Smooth muscle cell (in vitro differentiated cells): ENCODE measurements around the gene CWF19L2. TPM values are rescaled to one million over a fixed set of nuclear protein-coding genes. Genes with fewer than 3 reads are reported as not detected.
"Not testable (repeated sequence)": the region's sequence is repeated elsewhere in the genome, so short reads cannot be mapped to it uniquely, and the experiment has no call there.

Experiments used
- DNase-seq: peaks from one replicate; lab custom pipeline; 2025; ENCODE audit not compliant: unreplicated experiment; lab: John Stamatoyannopoulos, UW
- H2AFZ ChIP-seq: fragments of 200-600 bp; sonication (generic); 2 replicates; pipeline ENCODE4 v1.6.0; 2016; ENCODE audit warnings: antibody characterized with exemption, low read depth, mild to moderate bottlenecking
- H3F3A ChIP-seq: fragments of 200-600 bp; sonication (generic); 2 replicates; pipeline ENCODE4 v1.6.0; 2017; ENCODE audit warnings: antibody characterized with exemption, low read depth
- H3K27ac ChIP-seq: fragments of 200-600 bp; sonication (generic); 2 replicates; pipeline ENCODE4 v1.5.1; 2016; ENCODE audit warnings: low read depth, mild to moderate bottlenecking
- H3K27me3 ChIP-seq: fragments of 200-600 bp; sonication (generic); 2 replicates; pipeline ENCODE4 v1.6.1; 2016; ENCODE audit warnings: low read depth, mild to moderate bottlenecking
- H3K36me3 ChIP-seq: fragments of 200-600 bp; sonication (generic); 2 replicates; pipeline ENCODE4 v1.5.1; 2016; ENCODE audit warnings: low read depth
- H3K4me1 ChIP-seq: fragments of 200-600 bp; sonication (generic); 2 replicates; pipeline ENCODE4 v1.5.1; 2016; ENCODE audit warnings: low read depth
- H3K4me2 ChIP-seq: fragments of 200-600 bp; sonication (generic); 2 replicates; pipeline ENCODE4 v1.6.0; 2016; ENCODE audit warnings: mild to moderate bottlenecking
- H3K4me3 ChIP-seq: fragments of 200-600 bp; sonication (generic); 2 replicates; pipeline ENCODE4 v1.5.1; 2016; ENCODE audit warnings: mild to moderate bottlenecking
- H3K79me2 ChIP-seq: fragments of 200-600 bp; sonication (generic); 2 replicates; pipeline ENCODE4 v1.6.0; 2016; ENCODE audit warnings: low read depth, mild to moderate bottlenecking
- H3K9ac ChIP-seq: fragments of 200-600 bp; sonication (generic); 2 replicates; pipeline ENCODE4 v1.6.0; 2016; ENCODE audit warnings: low read depth
- H3K9me3 ChIP-seq: fragments of 200-600 bp; sonication (generic); replicated peaks from 2 replicates; pipeline ENCODE4 v1.5.1; 2016; ENCODE audit warnings: low read depth
- H4K20me1 ChIP-seq: fragments of 200-600 bp; sonication (generic); 2 replicates; pipeline ENCODE4 v1.6.0; 2016; ENCODE audit warnings: low read depth
- WGBS: methylation state at CpG from one replicate; pipeline ENCODE4 v1.1.7; 2016; ENCODE audit warnings: low lambda C conversion rate; 5-methylcytosine and 5-hydroxymethylcytosine counted together
- polyA plus RNA-seq: library from polyadenylated mRNA; unstranded; fragments of >200 nt; fragmentation: Nextera tagmentation; extraction: Ambion mirVana; gene quantifications from 2 replicates; pipeline ENCODE4 v1.2.1, GENCODE V29; 2016
- total RNA-seq: library from RNA; depleted of rRNA; stranded (reverse); fragments of >200 nt; gene quantifications from 2 replicates; pipeline ENCODE4 v1.2.3, GENCODE V29; 2014
- TF ChIP-seq, protein P1 (sequence below): fragments of 200-600 bp; sonication (generic); IDR thresholded peaks from 2 replicates; pipeline ENCODE4 v1.5.1; 2017; ENCODE audit warnings: borderline replicate concordance, mild to moderate bottlenecking, antibody characterized with exemption; ENCODE audit not compliant: insufficient read depth, poor library complexity, severe bottlenecking

Gene CWF19L2
- total and polyA plus RNA-seq, 2 experiments from 2014 or later, result 4.2 to 17.6 TPM

DNA sequence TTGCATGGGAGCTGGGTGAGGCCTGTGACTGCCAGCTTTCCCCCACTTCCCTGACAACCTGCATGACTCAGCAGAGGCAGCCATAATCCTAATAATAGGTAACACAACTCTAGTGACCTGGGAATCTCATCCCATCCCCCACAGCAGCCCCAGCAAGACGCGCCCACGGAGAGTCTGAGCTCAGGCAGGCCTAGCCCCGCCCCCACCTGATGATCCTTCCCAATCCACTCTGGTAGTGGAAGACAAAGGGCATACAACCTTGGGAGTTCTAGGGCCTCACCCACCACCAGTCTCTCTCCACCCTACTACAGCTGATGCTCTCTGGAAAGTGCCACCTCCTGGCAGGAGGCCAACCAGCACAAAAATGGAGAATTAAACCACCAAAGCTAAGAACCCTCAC is 60.3 kb downstream of the CWF19L2 start:
- H3K4me2 ChIP-seq, result no peak overlapping the region
- WGBS, result 62% methylated on average over 4 of the region's 4 CpGs
- no peaks in the 10 kb centered on the region for H3F3A ChIP-seq
- H3K4me3 ChIP-seq, result no peak overlapping the region
- no peak overlapping the region for H2AFZ ChIP-seq
- H3K27me3 ChIP-seq, result no peaks in the 10 kb centered on the region
- H3K27ac ChIP-seq, result no peak overlapping the region
- TF ChIP-seq, protein P1, sequence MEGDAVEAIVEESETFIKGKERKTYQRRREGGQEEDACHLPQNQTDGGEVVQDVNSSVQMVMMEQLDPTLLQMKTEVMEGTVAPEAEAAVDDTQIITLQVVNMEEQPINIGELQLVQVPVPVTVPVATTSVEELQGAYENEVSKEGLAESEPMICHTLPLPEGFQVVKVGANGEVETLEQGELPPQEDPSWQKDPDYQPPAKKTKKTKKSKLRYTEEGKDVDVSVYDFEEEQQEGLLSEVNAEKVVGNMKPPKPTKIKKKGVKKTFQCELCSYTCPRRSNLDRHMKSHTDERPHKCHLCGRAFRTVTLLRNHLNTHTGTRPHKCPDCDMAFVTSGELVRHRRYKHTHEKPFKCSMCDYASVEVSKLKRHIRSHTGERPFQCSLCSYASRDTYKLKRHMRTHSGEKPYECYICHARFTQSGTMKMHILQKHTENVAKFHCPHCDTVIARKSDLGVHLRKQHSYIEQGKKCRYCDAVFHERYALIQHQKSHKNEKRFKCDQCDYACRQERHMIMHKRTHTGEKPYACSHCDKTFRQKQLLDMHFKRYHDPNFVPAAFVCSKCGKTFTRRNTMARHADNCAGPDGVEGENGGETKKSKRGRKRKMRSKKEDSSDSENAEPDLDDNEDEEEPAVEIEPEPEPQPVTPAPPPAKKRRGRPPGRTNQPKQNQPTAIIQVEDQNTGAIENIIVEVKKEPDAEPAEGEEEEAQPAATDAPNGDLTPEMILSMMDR, result no peak
- H3K9me3 ChIP-seq, result no peaks in the 10 kb centered on the region
- H3K36me3 ChIP-seq, result no peaks in the 10 kb centered on the region
- peaks cover 4% of the 10 kb centered on the region for H3K4me1 ChIP-seq
- no peak for DNase-seq
- H4K20me1 ChIP-seq, result no peaks in the 10 kb centered on the region
- H3K9ac ChIP-seq, result no peak overlapping the region
- no peaks in the 10 kb centered on the region for H3K79me2 ChIP-seq

DNA sequence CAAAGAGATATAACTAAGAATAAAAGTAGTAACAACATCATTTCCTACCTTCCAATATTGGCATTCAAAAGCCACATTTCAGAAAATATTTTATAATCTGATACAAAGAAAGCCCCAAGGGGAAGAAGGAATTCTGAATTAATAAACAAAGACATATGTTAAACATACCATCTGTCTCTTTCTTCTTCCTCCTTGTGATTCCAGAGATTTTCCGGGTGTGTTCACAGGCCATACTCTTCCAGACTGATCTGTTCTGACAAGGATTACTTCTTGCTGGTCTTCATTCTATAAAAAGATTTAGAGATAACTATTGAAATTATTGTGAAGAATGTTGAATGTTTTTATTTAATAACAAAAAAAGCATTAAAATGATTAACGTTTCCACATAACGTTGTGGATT is 65.0 kb downstream of the CWF19L2 start:
- Histone ChIP-seq H3K9ac (no peak overlapping the region), H3K27ac (no peak overlapping the region), H3K36me3 (peaks cover 5% of the 10 kb centered on the region), H3K9me3 (no peaks in the 10 kb centered on the region), H3K4me2 (no peak overlapping the region), H3K27me3 (no peaks in the 10 kb centered on the region), H4K20me1 (no peaks in the 10 kb centered on the region), H3K4me1 (no peaks in the 10 kb centered on the region), H2AFZ (no peak overlapping the region), H3K4me3 (no peak overlapping the region), H3F3A (no peaks in the 10 kb centered on the region), H3K79me2 (no peaks in the 10 kb centered on the region)
- no peak for DNase-seq
- TF ChIP-seq, protein P1, result no peak
- WGBS, result 95% methylated on average over 3 of the region's 3 CpGs

DNA sequence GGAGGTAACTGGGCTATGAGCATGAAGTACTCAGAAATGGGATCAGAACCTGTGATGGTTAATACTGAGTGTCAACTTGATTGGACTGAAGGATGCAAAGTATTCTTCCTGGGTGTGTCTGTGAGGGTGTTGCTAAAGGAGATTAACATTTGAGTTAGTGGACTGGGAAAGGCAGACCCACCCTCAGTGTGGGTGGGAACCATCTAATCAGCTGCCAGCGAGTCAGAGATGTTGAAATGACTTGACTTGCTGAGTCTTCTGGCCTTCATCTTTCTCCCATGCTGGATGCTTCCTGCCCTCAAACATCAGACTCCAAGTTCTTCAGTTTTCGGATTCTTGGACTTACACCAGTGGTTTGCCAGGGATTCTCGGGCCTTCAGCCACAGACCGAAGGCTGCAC is 66.9 kb downstream of the CWF19L2 start:
- not testable (repeated sequence) for H3K9me3 ChIP-seq, H3K79me2 ChIP-seq, H3K4me2 ChIP-seq, H3K4me3 ChIP-seq, H3K36me3 ChIP-seq, DNase-seq, H4K20me1 ChIP-seq, H3K27me3 ChIP-seq, H3K27ac ChIP-seq, H3K4me1 ChIP-seq, H2AFZ ChIP-seq, H3K9ac ChIP-seq, H3F3A ChIP-seq
- WGBS, result 93% methylated on average over 4 of the region's 4 CpGs

DNA sequence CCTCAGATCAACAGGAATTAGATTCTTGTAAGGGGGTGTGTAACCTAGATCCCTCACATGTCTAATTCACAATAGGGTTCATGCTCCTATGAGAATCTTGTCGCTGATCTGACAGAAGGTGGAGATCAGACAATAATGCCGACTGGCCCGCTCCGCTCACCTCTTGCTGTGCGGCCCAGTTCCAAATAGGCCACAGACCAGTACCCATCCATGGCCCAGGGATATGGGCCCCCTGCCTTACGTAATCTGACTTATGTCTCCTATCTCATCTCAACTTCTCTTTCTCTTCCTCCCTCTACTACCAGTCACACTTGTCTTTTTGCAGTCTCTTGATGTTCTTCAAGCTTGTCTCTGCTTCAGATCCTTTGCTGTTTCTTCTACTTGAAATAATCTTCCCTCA is 70.0 kb downstream of the CWF19L2 start:
- peaks cover 5% of the 10 kb centered on the region for H3K36me3 ChIP-seq
- H3K9ac ChIP-seq, result no peak overlapping the region
- no peaks in the 10 kb centered on the region for H3K9me3 ChIP-seq
- no peaks in the 10 kb centered on the region for H4K20me1 ChIP-seq
- no peaks in the 10 kb centered on the region for H3F3A ChIP-seq
- 81% methylated on average over 6 of the region's 6 CpGs for WGBS
- no peak overlapping the region for H2AFZ ChIP-seq
- H3K27me3 ChIP-seq, result no peaks in the 10 kb centered on the region
- no peak overlapping the region for H3K27ac ChIP-seq
- DNase-seq, result no peak
- no peaks in the 10 kb centered on the region for H3K79me2 ChIP-seq
- TF ChIP-seq, protein P1, result no peak
- no peaks in the 10 kb centered on the region for H3K4me1 ChIP-seq
- no peak overlapping the region for H3K4me2 ChIP-seq
- no peak overlapping the region for H3K4me3 ChIP-seq
